Liver (tissue), 9 donors: ENCODE measurements around the gene CXCL11. TPM values are rescaled to one million over a fixed set of nuclear protein-coding genes. Genes with fewer than 3 reads are reported as not detected.
A peak's percentile ranks its signal among the peaks of the same experiment; 100 is the strongest.

Experiments
- DNase-seq: peaks from one replicate; pipeline ENCODE4 v3.0.0-alpha.2; 2017; ENCODE audit warnings: low spot score
- H3K27ac ChIP-seq, 2 donors: one replicate each; pipeline ENCODE4 v1.7.0; 2013; ENCODE audit warnings: inconsistent platforms in 2 of 2, low read length in 2 of 2, control low read depth in 1 of 2, low read depth in 1 of 2, mild to moderate bottlenecking in 1 of 2
- H3K27me3 ChIP-seq, 4 donors: one replicate each; pipeline versions ENCODE4 v1.6.1 to v1.7.0; 2013; ENCODE audit warnings: low read length in 3 of 4, inconsistent platforms in 1 of 4, mild to moderate bottlenecking in 1 of 4, moderate library complexity in 1 of 4; ENCODE audit not compliant: control insufficient read depth in 4 of 4, insufficient read depth in 4 of 4
- H3K36me3 ChIP-seq, 4 donors: one replicate each; pipeline versions ENCODE4 v1.6.1 to v1.7.0; 2013; ENCODE audit warnings: low read length in 3 of 4, mild to moderate bottlenecking in 3 of 4, low read depth in 1 of 4, moderate library complexity in 1 of 4; ENCODE audit not compliant: control insufficient read depth in 4 of 4, insufficient read depth in 3 of 4
- H3K4me1 ChIP-seq, 4 donors: one replicate each; pipeline versions ENCODE4 v1.6.1 to v1.7.0; 2013; ENCODE audit warnings: low read length in 3 of 4, mild to moderate bottlenecking in 3 of 4, moderate library complexity in 1 of 4; ENCODE audit not compliant: control insufficient read depth in 4 of 4, insufficient read depth in 4 of 4
- H3K4me3 ChIP-seq, 3 donors: one replicate each; pipeline versions ENCODE4 v1.6.1 to v1.7.0; 2013; ENCODE audit warnings: low read length in 3 of 3, control low read depth in 1 of 3, low read depth in 1 of 3, mild to moderate bottlenecking in 1 of 3
- H3K9ac ChIP-seq, 2 donors: one replicate each; pipeline ENCODE4 v1.7.0; 2013; ENCODE audit warnings: low read length in 2 of 2, mild to moderate bottlenecking in 2 of 2, moderate library complexity in 2 of 2, control low read depth in 1 of 2, low read depth in 1 of 2
- H3K9me3 ChIP-seq, 4 donors: one replicate each; pipeline versions ENCODE4 v1.6.1 to v1.7.0; 2013; ENCODE audit warnings: low read length in 3 of 4; ENCODE audit not compliant: control insufficient read depth in 4 of 4
- ATF3 ChIP-seq: IDR thresholded peaks from 2 replicates; pipeline ENCODE4 v1.6.1; 2016; ENCODE audit warnings: antibody characterized with exemption
- CTCF ChIP-seq: fragments of 150-350 bp; IDR thresholded peaks from 2 replicates; pipeline ENCODE4 v1.5.1; 2017; ENCODE audit warnings: improper control_type of control experiment, low read depth, low read length; ENCODE audit not compliant: missing input control
- EGR1 ChIP-seq, 2 donors: IDR thresholded peaks; 2 replicates each; pipeline ENCODE4 v1.6.1; 2016 to 2018; ENCODE audit warnings: antibody characterized with exemption in 2 of 2, low read depth in 2 of 2
- FOXA1 ChIP-seq: IDR thresholded peaks from 2 replicates; pipeline ENCODE4 v1.6.1; 2016; ENCODE audit warnings: antibody characterized with exemption
- FOXA2 ChIP-seq: IDR thresholded peaks from 2 replicates; pipeline ENCODE4 v1.6.1; 2016; ENCODE audit warnings: antibody characterized with exemption
- GABPA ChIP-seq, 2 donors: IDR thresholded peaks in 1 of 2; conservative IDR thresholded peaks in 1 of 2; 2 replicates each; pipeline ENCODE4 v1.6.1; 2016; ENCODE audit warnings: antibody characterized with exemption in 2 of 2, mild to moderate bottlenecking in 1 of 2, moderate library complexity in 1 of 2
- HNF4A ChIP-seq, 2 donors: conservative IDR thresholded peaks; 2 replicates each; pipeline ENCODE4 v1.6.1; 2016; ENCODE audit warnings: antibody characterized with exemption in 2 of 2, mild to moderate bottlenecking in 2 of 2
- HNF4G ChIP-seq: IDR thresholded peaks from 2 replicates; pipeline ENCODE4 v1.6.1; 2016; ENCODE audit warnings: antibody characterized with exemption
- JUND ChIP-seq, 2 donors: IDR thresholded peaks; 2 replicates each; pipeline ENCODE4 v1.6.1; 2016; ENCODE audit warnings: antibody characterized with exemption in 2 of 2
- MAX ChIP-seq: IDR thresholded peaks from 2 replicates; pipeline ENCODE4 v1.6.1; 2016; ENCODE audit warnings: antibody characterized with exemption
- NR2F2 ChIP-seq: IDR thresholded peaks from 2 replicates; pipeline ENCODE4 v1.6.1; 2016; ENCODE audit warnings: antibody characterized with exemption
- RAD21 ChIP-seq, 2 donors: IDR thresholded peaks; 2 replicates each; pipeline ENCODE4 v1.6.1; 2016; ENCODE audit warnings: antibody characterized with exemption in 2 of 2, mild to moderate bottlenecking in 2 of 2
- RXRA ChIP-seq, 2 donors: IDR thresholded peaks; 2 replicates each; pipeline ENCODE4 v1.6.1; 2017 to 2018; ENCODE audit warnings: antibody characterized with exemption in 2 of 2, mild to moderate bottlenecking in 1 of 2
- SP1 ChIP-seq: IDR thresholded peaks from 2 replicates; pipeline ENCODE4 v1.6.1; 2018; ENCODE audit warnings: antibody characterized with exemption, mild to moderate bottlenecking
- TAF1 ChIP-seq: conservative IDR thresholded peaks from 2 replicates; pipeline ENCODE4 v1.6.1; 2016; ENCODE audit warnings: antibody characterized with exemption, mild to moderate bottlenecking
- YY1 ChIP-seq: IDR thresholded peaks from 2 replicates; pipeline ENCODE4 v1.6.1; 2016; ENCODE audit warnings: antibody characterized with exemption, mild to moderate bottlenecking
- ZBTB33 ChIP-seq: IDR thresholded peaks from 2 replicates; pipeline ENCODE4 v1.6.1; 2016; ENCODE audit warnings: antibody characterized with exemption
- WGBS: extraction: QIAGEN DNeasy Blood & Tissue Kit; methylation state at CpG from one replicate; pipeline ENCODE4 v1.1.7; 2013; 5-methylcytosine and 5-hydroxymethylcytosine counted together
- polyA plus RNA-seq, 2 donors: library from polyadenylated mRNA; stranded (reverse) in 1 of 2; unstranded in 1 of 2; fragments of 200-250 nt in 1 of 2; fragments of >200 nt in 1 of 2; fragmentation: Nextera tagmentation in 1 of 2; extraction: Ambion mirVana in 1 of 2; gene quantifications; one replicate each; pipeline versions ENCODE4 v1.2.1 to v1.2.3, GENCODE V29; 2013 to 2015
- total RNA-seq, 2 donors: library from RNA; depleted of rRNA; stranded (reverse); fragments of >200 nt; gene quantifications; one replicate each; pipeline ENCODE4 v1.2.3, GENCODE V29; 2014
- donor health status: healthy.
- donor health status: healthy.
- donor health status: healthy.
- donor health status: healthy.
- donor health status: healthy.

Gene CXCL11
- total and polyA plus RNA-seq, 4 donors: 0.27 to 0.79 TPM; not detected in 2

- TF ChIP-seq MAX: no peak
- TF ChIP-seq NR2F2: no peak
- no peak for TF ChIP-seq HNF4G
- no peak for TF ChIP-seq JUND (IDR thresholded peaks at IDR 0.05)
- no peak for TF ChIP-seq EGR1 (IDR thresholded peaks at IDR 0.05; ENCODE audit: low read depth in 2 of 2)
- peak; percentile 41 for TF ChIP-seq YY1
- TF ChIP-seq HNF4A (conservative IDR thresholded peaks at IDR 0.05): no peak
Measured at GRCh38 chr4:76067652-76068286, 31.9 kb upstream of the CXCL11 start (continued).

GRCh38 chr4:76066546-76066945 lies 30.7 kb upstream of the CXCL11 start:
- Histone ChIP-seq H3K4me1 (no peaks in the 10 kb centered on the region), H3K4me3 (no peak overlapping the region), H3K36me3 (no peaks in the 10 kb centered on the region), H3K9me3 (no peaks in the 10 kb centered on the region), H3K27me3 (no peaks in the 10 kb centered on the region), H3K27ac (no peak overlapping the region), H3K9ac (no peak overlapping the region)
- WGBS: 82% methylated on average over 3 of the region's 3 CpGs
- no peak for DNase-seq
- TF ChIP-seq FOXA1 (no peak), EGR1 (IDR thresholded peaks at IDR 0.05; ENCODE audit: low read depth in 2 of 2) (no peak), FOXA2 (no peak), GABPA (IDR thresholded peaks at IDR 0.05 in 1 of 2, conservative IDR thresholded peaks at IDR 0.05 in 1 of 2) (no peak), RXRA (IDR thresholded peaks at IDR 0.05) (no peak), HNF4A (conservative IDR thresholded peaks at IDR 0.05) (no peak), CTCF (no peak), ZBTB33 (no peak), SP1 (no peak), MAX (no peak)

- no peak for DNase-seq
- Histone ChIP-seq H3K4me3 (no peak overlapping the region), H3K27ac (no peak overlapping the region), H3K36me3 (no peaks in the 10 kb centered on the region), H3K4me1 (peaks cover 0 to 18% (median 6%) of the 10 kb centered on the region in 4 donors), H3K27me3 (no peaks in the 10 kb centered on the region), H3K9ac (no peak overlapping the region), H3K9me3 (no peaks in the 10 kb centered on the region)
- TF ChIP-seq MAX (no peak), HNF4G (no peak), TAF1 (no peak), ATF3 (no peak), ZBTB33 (no peak), YY1 (no peak), JUND (IDR thresholded peaks at IDR 0.05) (no peak), CTCF (no peak), EGR1 (IDR thresholded peaks at IDR 0.05; ENCODE audit: low read depth in 2 of 2) (no peak), FOXA2 (no peak), RXRA (IDR thresholded peaks at IDR 0.05) (no peak), RAD21 (IDR thresholded peaks at IDR 0.05) (no peak), GABPA (IDR thresholded peaks at IDR 0.05 in 1 of 2, conservative IDR thresholded peaks at IDR 0.05 in 1 of 2) (no peak)
- WGBS: 81% methylated on average over 1 of the region's 1 CpG
Measured at GRCh38 chr4:76061982-76062381, 26.1 kb upstream of the CXCL11 start.
